IMR-90 (cell line): Measurements from ENCODE around the gene UQCRFS1. TPM values are rescaled to one million over a fixed set of nuclear protein-coding genes. Genes with fewer than 3 reads are reported as not detected.

Source experiments
- ATAC-seq: fragments of 200-7000 bp; cut with Tn5 transposase; 2 replicates; pipeline ENCODE4 v1.9.1; 2020; ENCODE audit warnings: low read depth, mild to moderate bottlenecking, moderate library complexity
- BruUV-seq: library from RNA; stranded (reverse); fragments of 400-500 nt; replicated peaks from 2 replicates; lab custom pipeline; 2021; lab: Mats Ljungman, UMichigan
- CTCF ChIA-PET: fragments of 300-600 bp; formaldehyde crosslinking; extraction: SDS; loops from one replicate; lab custom pipeline; 2021; ENCODE audit warnings: antibody characterized with exemption; lab: Yijun Ruan, JAX
- POLR2A ChIA-PET: fragments of 300-600 bp; sonication (Branson Sonifier 250); formaldehyde crosslinking; loops from one replicate; lab custom pipeline; 2022; ENCODE audit warnings: antibody characterized with exemption; ENCODE audit not compliant: unreplicated experiment; lab: Charles Lee
- DNase-seq: peaks from one replicate; pipeline ENCODE4 v3.0.0; 2013
- H2AFZ ChIP-seq: replicated peaks from 2 replicates; pipeline ENCODE3; 2013; ENCODE audit warnings: low read length, mild to moderate bottlenecking; ENCODE audit not compliant: poor library complexity
- H2AK5ac ChIP-seq: 2 replicates; pipeline ENCODE4 v1.6.1; 2013; ENCODE audit warnings: low read depth, low read length, inconsistent platforms
- H2AK9ac ChIP-seq: replicated peaks from 2 replicates; pipeline ENCODE3; 2013; ENCODE audit warnings: mild to moderate bottlenecking, low read depth, low read length, moderate library complexity; ENCODE audit not compliant: poor library complexity
- H2BK120ac ChIP-seq: 2 replicates; pipeline ENCODE4 v1.6.1; 2013; ENCODE audit warnings: low read depth, low read length, inconsistent platforms
- H2BK15ac ChIP-seq: 3 replicates; pipeline ENCODE4 v1.6.1; 2013; ENCODE audit warnings: low read depth, low read length, inconsistent platforms
- H2BK20ac ChIP-seq: 2 replicates; pipeline ENCODE4 v1.6.1; 2013; ENCODE audit warnings: low read depth, mild to moderate bottlenecking, inconsistent platforms, low read length, moderate library complexity
- H2BK5ac ChIP-seq: 2 replicates; pipeline ENCODE4 v1.6.1; 2013; ENCODE audit warnings: mild to moderate bottlenecking, low read depth, low read length, inconsistent platforms; ENCODE audit not compliant: poor library complexity, severe bottlenecking
- H3K14ac ChIP-seq: replicated peaks from 2 replicates; pipeline ENCODE4 v1.6.1; 2013; ENCODE audit warnings: low read depth, low read length, inconsistent platforms
- H3K18ac ChIP-seq: 2 replicates; pipeline ENCODE4 v1.6.1; 2013; ENCODE audit warnings: low read depth, low read length, control low read depth
- H3K23ac ChIP-seq: 2 replicates; pipeline ENCODE4 v1.6.1; 2013; ENCODE audit warnings: low read depth, low read length, inconsistent platforms
- H3K27ac ChIP-seq: 2 replicates; pipeline ENCODE4 v1.5.1; 2013; ENCODE audit warnings: mild to moderate bottlenecking, control low read depth, low read length; ENCODE audit not compliant: insufficient read depth
- H3K27me3 ChIP-seq: 2 replicates; pipeline ENCODE4 v1.6.1; 2013; ENCODE audit warnings: low read length; ENCODE audit not compliant: control insufficient read depth, insufficient read depth
- H3K36me3 ChIP-seq: 2 replicates; pipeline ENCODE4 v1.6.1; 2013; ENCODE audit warnings: low read length, mixed read lengths; ENCODE audit not compliant: control insufficient read depth, insufficient read depth
- H3K4ac ChIP-seq: 2 replicates; pipeline ENCODE4 v1.6.1; 2013; ENCODE audit warnings: low read depth, low read length, inconsistent platforms
- H3K4me1 ChIP-seq: 2 replicates; pipeline ENCODE4 v1.6.1; 2013; ENCODE audit warnings: low read length, mixed read lengths; ENCODE audit not compliant: control insufficient read depth, insufficient read depth
- H3K4me2 ChIP-seq: 2 replicates; pipeline ENCODE4 v1.6.1; 2013; ENCODE audit warnings: low read depth, mild to moderate bottlenecking, control low read depth, low read length, moderate library complexity
- H3K4me3 ChIP-seq: 2 replicates; pipeline ENCODE4 v1.5.1; 2013; ENCODE audit warnings: low read depth, mild to moderate bottlenecking, control low read depth, low read length, moderate library complexity; ENCODE audit not compliant: insufficient read depth
- H3K56ac ChIP-seq: 2 replicates; pipeline ENCODE4 v1.6.1; 2013; ENCODE audit warnings: low read length, inconsistent platforms; ENCODE audit not compliant: insufficient read depth; ENCODE audit errors: extremely low read depth
- H3K79me1 ChIP-seq, 2 experiments: 2 replicates each; pipeline ENCODE4 v1.6.1; 2013; ENCODE audit warnings: low read length in 2 of 2, inconsistent platforms in 1 of 2, low read depth in 1 of 2
- H3K9ac ChIP-seq: 2 replicates; pipeline ENCODE4 v1.6.1; 2013; ENCODE audit warnings: low read depth, low read length, control low read depth
- H3K9me1 ChIP-seq: 2 replicates; pipeline ENCODE4 v1.6.1; 2013; ENCODE audit warnings: low read length, inconsistent platforms; ENCODE audit not compliant: insufficient read depth
- H3K9me3 ChIP-seq: 2 replicates; pipeline ENCODE4 v1.6.1; 2013; ENCODE audit warnings: low read length; ENCODE audit not compliant: control insufficient read depth, insufficient read depth
- H4K20me1 ChIP-seq: 2 replicates; pipeline ENCODE4 v1.6.1; 2013; ENCODE audit warnings: low read length, inconsistent platforms; ENCODE audit not compliant: insufficient read depth
- H4K5ac ChIP-seq: 2 replicates; pipeline ENCODE4 v1.6.1; 2013; ENCODE audit warnings: mild to moderate bottlenecking, low read depth, low read length, control low read depth
- H4K8ac ChIP-seq, 2 experiments: 2 replicates each; pipeline ENCODE4 v1.6.1; 2013; ENCODE audit warnings: low read depth in 2 of 2, low read length in 2 of 2, control low read depth in 1 of 2, inconsistent platforms in 1 of 2
- H4K91ac ChIP-seq: 2 replicates; pipeline ENCODE4 v1.6.1; 2013; ENCODE audit warnings: low read depth, low read length, inconsistent platforms; ENCODE audit not compliant: insufficient read depth
- BHLHE40 ChIP-seq: fragments of 150-350 bp; IDR thresholded peaks from 2 replicates; pipeline ENCODE4 v1.6.1; 2016; ENCODE audit warnings: mild to moderate bottlenecking, low read depth, low read length
- CEBPB ChIP-seq: IDR thresholded peaks from 2 replicates; pipeline ENCODE4 v1.6.1; 2012; ENCODE audit warnings: low read depth, low read length, improper control_type of control experiment
- CTCF ChIP-seq: conservative IDR thresholded peaks from 2 replicates; pipeline ENCODE4 v1.5.1; 2012; ENCODE audit warnings: mild to moderate bottlenecking, low read depth, low read length, improper control_type of control experiment
- MXI1 ChIP-seq: IDR thresholded peaks from 2 replicates; pipeline ENCODE4 v1.6.1; 2012; ENCODE audit warnings: low read depth, mild to moderate bottlenecking, low read length, moderate library complexity, borderline replicate concordance
- POLR2A ChIP-seq: IDR thresholded peaks from 2 replicates; pipeline ENCODE4 v1.6.1; 2012; ENCODE audit warnings: mild to moderate bottlenecking, low read depth, low read length
- WGBS, 2 experiments: methylation state at CpG; one replicate each; pipeline versions ENCODE4 v1.1.5 to v1.1.7; 2013; ENCODE audit warnings: missing lambda C conversion rate in 2 of 2; ENCODE audit not compliant: insufficient read length in 1 of 2; ENCODE audit errors: extremely low coverage in 2 of 2; 5-methylcytosine and 5-hydroxymethylcytosine counted together
- dilution Hi-C: fragments of 300-500 bp; cut with HindIII; formaldehyde crosslinking; loops from one replicate; pipeline ENCODE4 v1.14.3; 2018; ENCODE audit warnings: low sequenced_read_pairs; ENCODE audit not compliant: unreplicated experiment
- in situ Hi-C: fragments of 300-500 bp; cut with MboI; formaldehyde crosslinking; loops from 3 replicates; pipeline ENCODE4 v1.14.3; 2019; ENCODE audit warnings: low sequenced_read_pairs, inconsistent platforms, mixed read lengths
- intact Hi-C: fragments of 100-400 bp; cut with micrococcal nuclease; formaldehyde crosslinking; loops from 2 replicates; pipeline ENCODE4 v1.10.0; 2022
- polyA plus RNA-seq, 3 experiments: library from polyadenylated mRNA; depleted of rRNA; stranded (reverse); fragments of >200 nt; gene quantifications; 2 replicates each; pipeline ENCODE4 v1.2.3, GENCODE V29; 2012; ENCODE audit warnings: low replicate concordance in 1 of 3
- total RNA-seq: library from RNA; depleted of rRNA; stranded (reverse); fragments of >200 nt; gene quantifications from 2 replicates; pipeline ENCODE4 v1.2.3, GENCODE V29; 2012

UQCRFS1 gene
- total and polyA plus RNA-seq, 2 of the 4 experiments (the other 2 are of a cell fraction): 37.1 to 43.8 TPM

- Histone ChIP-seq H2AK9ac (no peak overlapping the region), H3K14ac (no peak overlapping the region), H4K91ac (no peak overlapping the region), H3K56ac (no peak overlapping the region), H4K5ac (no peak overlapping the region), H3K36me3 (no peaks in the 10 kb centered on the region), H3K4me3 (no peak overlapping the region), H3K4me2 (no peak overlapping the region), H3K23ac (no peak overlapping the region), H3K4ac (no peak overlapping the region), H3K79me1 (no peaks in the 10 kb centered on the region), H2BK15ac (no peak overlapping the region), H3K27ac (no peak overlapping the region), H3K9me1 (no peaks in the 10 kb centered on the region), H2AK5ac (no peak overlapping the region), H3K4me1 (no peaks in the 10 kb centered on the region), H3K9me3 (no peaks in the 10 kb centered on the region), H3K27me3 (no peaks in the 10 kb centered on the region; the same call in 1 of the 2 replicates), H4K8ac (no peak overlapping the region), H4K20me1 (no peaks in the 10 kb centered on the region), H2AFZ (no peak overlapping the region), H2BK5ac (no peak overlapping the region), H3K18ac (no peak overlapping the region), H2BK120ac (no peak overlapping the region), H2BK20ac (no peak overlapping the region), H3K9ac (no peak overlapping the region)
- ChIA-PET CTCF (no interaction called here), POLR2A (no interaction called here)
- BruUV-seq: no TSS peak
- no peak for ATAC-seq
- no peak for DNase-seq
- in situ Hi-C loops: no loop called here
- intact Hi-C loops: no loop called here
- TF ChIP-seq MXI1: no peak
- TF ChIP-seq CEBPB: no peak
- no peak for TF ChIP-seq CTCF
- no peak for TF ChIP-seq POLR2A
- TF ChIP-seq BHLHE40: no peak
- dilution Hi-C loops: no loop called here
- 78% methylated on average over 5 of the region's 8 CpGs; no CpG with 5 or more reads in 1 of the 2 experiments for WGBS, 2 experiments
These were observed 21.9 kb downstream of the UQCRFS1 start for GRCh38 chr19:29191005-29191404.
